K562 (cell line): ENCODE results near the gene ASAH2. TPM values are rescaled to one million over a fixed set of nuclear protein-coding genes. Genes with fewer than 3 reads are reported as not detected.

Source experiments
- CBFA2T2 ChIP-seq: fragments of 450-650 bp; conservative IDR thresholded peaks from 2 replicates; pipeline ENCODE4 v1.6.1; 2017; ENCODE audit warnings: mild to moderate bottlenecking
- CHD7 ChIP-seq: fragments of 200-600 bp; sonication (generic); IDR thresholded peaks from one replicate; pipeline ENCODE4 v1.6.1; 2012; ENCODE audit warnings: mild to moderate bottlenecking, low read depth, low read length, inconsistent platforms
- MTA1 ChIP-seq: fragments of 450-650 bp; IDR thresholded peaks from 2 replicates; pipeline ENCODE4 v1.6.1; 2017; ENCODE audit warnings: borderline replicate concordance
- PCBP2 ChIP-seq: fragments of 200-400 bp; formaldehyde crosslinking; IDR thresholded peaks from 2 replicates; pipeline ENCODE4 v1.6.1; 2018; ENCODE audit warnings: low read length, low read depth, mild to moderate bottlenecking, moderate library complexity; ENCODE audit not compliant: poor library complexity, severe bottlenecking
- polyA plus RNA-seq, 8 experiments: library from polyadenylated mRNA; depleted of rRNA in 4 of 8; stranded (reverse) in 5 of 8; unstranded in 3 of 8; fragments of >200 nt; fragmentation: Nextera tagmentation in 2 of 8; fragmentation: Illumina TruSeq in 1 of 8; extraction: Ambion mirVana in 2 of 8; extraction: Trizol in 1 of 8; gene quantifications; 2 replicates each; pipeline versions ENCODE4 v1.2.1 to v1.2.3, GENCODE V29; 2011 to 2014; ENCODE audit warnings: inconsistent platforms in 1 of 8, missing spikeins in 1 of 8
- total RNA-seq, 7 experiments: library from RNA; depleted of rRNA in 6 of 7; stranded (reverse); fragments of >200 nt in 6 of 7; fragmentation: Illumina TruSeq in 2 of 7; extraction: Trizol in 2 of 7; gene quantifications; 2 replicates each; pipeline versions ENCODE4 v1.2.1 to v1.2.3, GENCODE V29; 2011 to 2021; ENCODE audit warnings: low replicate concordance in 1 of 7

Gene ASAH2
- total and polyA plus RNA-seq, 9 of the 15 experiments (the other 6 are each of a cell fraction or from before 2014, with no cell fraction given): 2.5 to 12.0 (median 8.5) TPM

- no peak for TF ChIP-seq CHD7
- TF ChIP-seq PCBP2: no peak
- no peak for TF ChIP-seq MTA1
- no peak for TF ChIP-seq CBFA2T2
- TF ChIP-seq, all 486 proteins: peak for 4
Observed at GRCh38 chr10:50250096-50250854, 1.0 kb downstream of the ASAH2 start (continued).
